22Rv1 (cell line): Measurements from ENCODE around the gene SLAMF1.
"Not testable (repeated sequence)": the region's sequence is repeated elsewhere in the genome, so short reads cannot be mapped to it uniquely, and the experiment has no call there.

Experiments used
- CTCF ChIP-seq: fragments of 450-650 bp; IDR thresholded peaks from 2 replicates; pipeline ENCODE4 v1.5.1; 2017; ENCODE audit warnings: mild to moderate bottlenecking
- ZFX ChIP-seq: fragments of 450-650 bp; IDR thresholded peaks from 2 replicates; pipeline ENCODE4 v1.6.1; 2017; ENCODE audit warnings: antibody characterized with exemption, borderline replicate concordance

- not testable (repeated sequence) for TF ChIP-seq CTCF, ZFX
Observed at GRCh38 chr1:160582976-160583375, 63.9 kb downstream of the SLAMF1 start.
